Dendritic cell treated with granulocyte-macrophage colony-stimulating factor and Interleukin-4, amounts not matched to agents 40 ng/mL and 50 ng/mL, for 4 days (primary cell): Measurements from ENCODE around the gene SPTBN1.
"Not testable (repeated sequence)": the region's sequence is repeated elsewhere in the genome, so short reads cannot be mapped to it uniquely, and the experiment has no call there.

Experiments used
- H3K27ac Mint-ChIP-seq: one replicate; pipeline ENCODE4 v1.8.0; 2022; ENCODE audit warnings: mild to moderate bottlenecking, mixed read lengths
- H3K27me3 Mint-ChIP-seq: one replicate; pipeline ENCODE4 v1.8.0; 2022; ENCODE audit warnings: mild to moderate bottlenecking, mixed read lengths
- H3K36me3 Mint-ChIP-seq: one replicate; pipeline ENCODE4 v1.8.0; 2022; ENCODE audit warnings: low read depth, mixed read lengths
- H3K4me1 Mint-ChIP-seq: one replicate; pipeline ENCODE4 v1.8.0; 2022; ENCODE audit warnings: low read depth, mixed read lengths
- H3K4me3 Mint-ChIP-seq: one replicate; pipeline ENCODE4 v1.8.0; 2022; ENCODE audit warnings: mild to moderate bottlenecking, moderate library complexity, mixed read lengths
- H3K9me3 Mint-ChIP-seq: one replicate; pipeline ENCODE4 v1.8.0; 2022; ENCODE audit warnings: mixed read lengths
- intact Hi-C: fragments of 100-400 bp; cut with micrococcal nuclease; formaldehyde crosslinking; loops from one replicate; pipeline ENCODE4 v1.15.0; 2022

The SPTBN1 gene

GRCh38 chr2:54486766-54487165 is 30.6 kb downstream of the SPTBN1 start:
- peaks cover 5% of the 10 kb centered on the region for H3K4me1 Mint-ChIP-seq
- intact Hi-C loops: no loop called here
- no peaks in the 10 kb centered on the region for H3K36me3 Mint-ChIP-seq
- H3K27ac Mint-ChIP-seq: no peak overlapping the region
- H3K9me3 Mint-ChIP-seq: peaks cover 6% of the 10 kb centered on the region
- no peak overlapping the region for H3K4me3 Mint-ChIP-seq
- no peaks in the 10 kb centered on the region for H3K27me3 Mint-ChIP-seq

GRCh38 chr2:54490863-54491262 is 34.7 kb downstream of the SPTBN1 start:
- no peaks in the 10 kb centered on the region for H3K36me3 Mint-ChIP-seq
- intact Hi-C loops: no loop called here
- H3K4me1 Mint-ChIP-seq: peaks cover 5% of the 10 kb centered on the region
- no peaks in the 10 kb centered on the region for H3K9me3 Mint-ChIP-seq
- no peak overlapping the region for H3K4me3 Mint-ChIP-seq
- no peak overlapping the region for H3K27ac Mint-ChIP-seq
- no peaks in the 10 kb centered on the region for H3K27me3 Mint-ChIP-seq

- Mint-ChIP-seq H3K27ac (no peak overlapping the region), H3K9me3 (no peaks in the 10 kb centered on the region), H3K27me3 (no peaks in the 10 kb centered on the region), H3K4me3 (no peak overlapping the region), H3K36me3 (no peaks in the 10 kb centered on the region), H3K4me1 (peaks cover 5% of the 10 kb centered on the region)
- intact Hi-C loops: no loop called here
These were observed 36.2 kb downstream of the SPTBN1 start for GRCh38 chr2:54492335-54492734.

GRCh38 chr2:54494087-54494486 is 38.0 kb downstream of the SPTBN1 start:
- no peaks in the 10 kb centered on the region for H3K9me3 Mint-ChIP-seq
- H3K27me3 Mint-ChIP-seq: no peaks in the 10 kb centered on the region
- no peak overlapping the region for H3K4me3 Mint-ChIP-seq
- intact Hi-C loops: no loop called here
- H3K27ac Mint-ChIP-seq: no peak overlapping the region
- no peaks in the 10 kb centered on the region for H3K36me3 Mint-ChIP-seq
- peaks cover 5% of the 10 kb centered on the region for H3K4me1 Mint-ChIP-seq

GRCh38 chr2:54496920-54497319 is 40.8 kb downstream of the SPTBN1 start:
- Mint-ChIP-seq H3K36me3 (no peaks in the 10 kb centered on the region), H3K27ac (no peak overlapping the region), H3K4me3 (no peak overlapping the region)

GRCh38 chr2:54497763-54498680 is 41.9 kb downstream of the SPTBN1 start:
- H3K36me3 Mint-ChIP-seq: no peaks in the 10 kb centered on the region
- H3K27me3 Mint-ChIP-seq: no peaks in the 10 kb centered on the region
- H3K4me1 Mint-ChIP-seq: no peaks in the 10 kb centered on the region
- no peaks in the 10 kb centered on the region for H3K9me3 Mint-ChIP-seq
- intact Hi-C loops: no loop called here
- no peak overlapping the region for H3K27ac Mint-ChIP-seq
- H3K4me3 Mint-ChIP-seq: no peak overlapping the region

More at GRCh38 chr2:54496920-54497319, 40.8 kb downstream of the SPTBN1 start:
- Mint-ChIP-seq H3K9me3 (no peaks in the 10 kb centered on the region), H3K27me3 (no peaks in the 10 kb centered on the region), H3K4me1 (no peaks in the 10 kb centered on the region)
- intact Hi-C loops: no loop called here

GRCh38 chr2:54499661-54500060 is 43.5 kb downstream of the SPTBN1 start:
- Mint-ChIP-seq H3K4me1 (no peaks in the 10 kb centered on the region), H3K27ac (no peak overlapping the region), H3K36me3 (no peaks in the 10 kb centered on the region), H3K27me3 (no peaks in the 10 kb centered on the region), H3K9me3 (no peaks in the 10 kb centered on the region), H3K4me3 (no peak overlapping the region)
- intact Hi-C loops: loop anchor here (5.0 kb wide), 1 partner anchor 392 kb away; no protein-coding TSS in a partner anchor

GRCh38 chr2:54500404-54501205 is 44.5 kb downstream of the SPTBN1 start:
- Mint-ChIP-seq H3K9me3 (no peaks in the 10 kb centered on the region), H3K4me3 (no peak overlapping the region), H3K4me1 (no peaks in the 10 kb centered on the region), H3K27me3 (no peaks in the 10 kb centered on the region), H3K36me3 (no peaks in the 10 kb centered on the region), H3K27ac (no peak overlapping the region)
- intact Hi-C loops: loop anchor here (5.0 kb wide), 1 partner anchor 393 kb away; no protein-coding TSS in a partner anchor

GRCh38 chr2:54502731-54503130 is 46.6 kb downstream of the SPTBN1 start:
- no peaks in the 10 kb centered on the region for H3K4me1 Mint-ChIP-seq
- H3K4me3 Mint-ChIP-seq: no peak overlapping the region
- intact Hi-C loops: loop anchor here (5.0 kb wide), 1 partner anchor 395 kb away; no protein-coding TSS in a partner anchor
- no peaks in the 10 kb centered on the region for H3K27me3 Mint-ChIP-seq
- no peaks in the 10 kb centered on the region for H3K9me3 Mint-ChIP-seq
- no peak overlapping the region for H3K27ac Mint-ChIP-seq
- H3K36me3 Mint-ChIP-seq: no peaks in the 10 kb centered on the region

- Mint-ChIP-seq H3K4me3 (no peak overlapping the region), H3K27ac (no peak overlapping the region), H3K4me1 (no peaks in the 10 kb centered on the region), H3K27me3 (no peaks in the 10 kb centered on the region), H3K9me3 (no peaks in the 10 kb centered on the region), H3K36me3 (no peaks in the 10 kb centered on the region)
- intact Hi-C loops: loop anchor here (5.0 kb wide), 1 partner anchor 396 kb away; no protein-coding TSS in a partner anchor
These were observed 47.1 kb downstream of the SPTBN1 start for GRCh38 chr2:54503192-54503591.

- H3K4me1 Mint-ChIP-seq: no peaks in the 10 kb centered on the region
- no peak overlapping the region for H3K27ac Mint-ChIP-seq
- no peaks in the 10 kb centered on the region for H3K27me3 Mint-ChIP-seq
- intact Hi-C loops: loop anchor here (5.0 kb wide), 1 partner anchor 397 kb away; no protein-coding TSS in a partner anchor
- H3K9me3 Mint-ChIP-seq: no peaks in the 10 kb centered on the region
- H3K36me3 Mint-ChIP-seq: no peaks in the 10 kb centered on the region
- H3K4me3 Mint-ChIP-seq: no peak overlapping the region
These were observed 47.7 kb downstream of the SPTBN1 start for GRCh38 chr2:54503828-54504227.

- Mint-ChIP-seq H3K27ac (no peak overlapping the region), H3K4me1 (no peaks in the 10 kb centered on the region), H3K27me3 (no peaks in the 10 kb centered on the region), H3K9me3 (no peaks in the 10 kb centered on the region), H3K4me3 (no peak overlapping the region), H3K36me3 (no peaks in the 10 kb centered on the region)
- intact Hi-C loops: loop anchor here (5.0 kb wide), 1 partner anchor 398 kb away; no protein-coding TSS in a partner anchor
These were observed 48.7 kb downstream of the SPTBN1 start for GRCh38 chr2:54504866-54505265.

- H3K27me3 Mint-ChIP-seq: no peaks in the 10 kb centered on the region
- no peaks in the 10 kb centered on the region for H3K4me1 Mint-ChIP-seq
- intact Hi-C loops: no loop called here
- H3K4me3 Mint-ChIP-seq: no peak overlapping the region
- H3K27ac Mint-ChIP-seq: no peak overlapping the region
- no peaks in the 10 kb centered on the region for H3K9me3 Mint-ChIP-seq
- H3K36me3 Mint-ChIP-seq: no peaks in the 10 kb centered on the region
These were observed 52.4 kb downstream of the SPTBN1 start for GRCh38 chr2:54508541-54508940.

GRCh38 chr2:54509043-54509442 is 52.9 kb downstream of the SPTBN1 start:
- H3K4me3 Mint-ChIP-seq, H3K27me3 Mint-ChIP-seq, H3K27ac Mint-ChIP-seq, H3K9me3 Mint-ChIP-seq, H3K4me1 Mint-ChIP-seq, intact Hi-C loops, H3K36me3 Mint-ChIP-seq: not testable (repeated sequence)
